Measurements from ENCODE around the gene GAST. TPM values are rescaled to one million over a fixed set of nuclear protein-coding genes. Genes with fewer than 3 reads are reported as not detected.

GAST gene
- total RNA-seq, 1 experiment from 2014 or later, result not detected

- no peak for TF ChIP-seq REST (IDR thresholded peaks at IDR 0.05; ENCODE audit: low read depth)
- TF ChIP-seq TCF7L2 (IDR thresholded peaks at IDR 0.05; ENCODE audit: borderline replicate concordance, extremely low read depth, insufficient read depth, insufficient read length), result peak; percentile 64
- TF ChIP-seq MAX (IDR thresholded peaks at IDR 0.05), result peak; percentile 92
- no peak; the same call in 1 of the 2 replicates for TF ChIP-seq EGR1 (IDR thresholded peaks at IDR 0.05; ENCODE audit: low read depth)
- TF ChIP-seq FOSL1 (IDR thresholded peaks at IDR 0.05; ENCODE audit: low read depth), result no peak
- TF ChIP-seq SP1 (IDR thresholded peaks at IDR 0.05; ENCODE audit: low read depth), result peak; percentile 97
- TF ChIP-seq YY1 (IDR thresholded peaks at IDR 0.05; ENCODE audit: extremely low read depth, insufficient replicate concordance, low read depth, low read length), result peak; percentile 75
- TF ChIP-seq CTCF (IDR thresholded peaks at IDR 0.05 in 2 of 3, conservative IDR thresholded peaks at IDR 0.05 in 1 of 3; ENCODE audit: borderline replicate concordance in 1 of 3, insufficient read depth in 1 of 3, low read depth in 2 of 3, low read length in 2 of 3), result no peak
Measured at GRCh38 chr17:41688641-41689496, 23.3 kb upstream of the GAST start, which contains the start of gene EIF1 (continued).

Measured in HCT116 (cell line).